HepG2 (cell line): ENCODE measurements around the gene RHBDL1. TPM values are rescaled to one million over a fixed set of nuclear protein-coding genes. Genes with fewer than 3 reads are reported as not detected.
A peak's percentile ranks its signal among the peaks of the same experiment; 100 is the strongest.

ENCODE experiments used
- BRD4 ChIP-seq: sonication (generic); formaldehyde crosslinking; IDR thresholded peaks from 2 replicates; pipeline ENCODE4 v1.4.0; 2020; ENCODE audit warnings: missing genetic modification reagents
- HOXD1 ChIP-seq: sonication (generic); formaldehyde crosslinking; IDR thresholded peaks from 2 replicates; pipeline ENCODE4 v1.5.0; 2020; ENCODE audit warnings: missing genetic modification reagents
- NR2F1 ChIP-seq, 2 experiments: fragments of 450-650 bp in 1 of 2; formaldehyde crosslinking in 1 of 2; IDR thresholded peaks; 2 replicates each; pipeline versions ENCODE4 v1.5.0 to v1.6.1; 2016 to 2020; ENCODE audit warnings: mild to moderate bottlenecking in 1 of 2, missing compliant biosample characterization in 1 of 2, missing genetic modification reagents in 1 of 2, moderate library complexity in 1 of 2
- YY1 ChIP-seq: IDR thresholded peaks from 2 replicates; pipeline ENCODE4 v1.6.1; 2011; ENCODE audit warnings: low read length, low read depth, moderate library complexity, mild to moderate bottlenecking; ENCODE audit not compliant: insufficient read depth, insufficient replicate concordance
- ZNF251 ChIP-seq: sonication (generic); formaldehyde crosslinking; IDR thresholded peaks from 2 replicates; pipeline ENCODE4 v1.9.0; 2021; ENCODE audit warnings: mild to moderate bottlenecking, missing genetic modification reagents
- ZNF33A ChIP-seq: sonication (generic); formaldehyde crosslinking; IDR thresholded peaks from 2 replicates; pipeline ENCODE4 v1.5.1; 2020; ENCODE audit warnings: missing genetic modification reagents, mild to moderate bottlenecking, moderate library complexity, borderline replicate concordance
- ZNF407 ChIP-seq: sonication (generic); formaldehyde crosslinking; IDR thresholded peaks from one replicate; pipeline ENCODE4 v1.5.1; 2020; ENCODE audit warnings: mild to moderate bottlenecking, missing genetic modification reagents; ENCODE audit errors: not compliant biosample characterization
- ZNF547 ChIP-seq: sonication (generic); formaldehyde crosslinking; IDR thresholded peaks from 2 replicates; pipeline ENCODE4 v1.5.1; 2020; ENCODE audit warnings: mild to moderate bottlenecking, missing genetic modification reagents
- ZNF790 ChIP-seq: sonication (generic); formaldehyde crosslinking; IDR thresholded peaks from 2 replicates; pipeline ENCODE4 v1.8.0; 2022; ENCODE audit warnings: missing genetic modification reagents, mild to moderate bottlenecking, borderline replicate concordance
- polyA plus RNA-seq, 8 experiments: library from polyadenylated mRNA; depleted of rRNA in 3 of 8; stranded (reverse) in 7 of 8; unstranded in 1 of 8; fragments of >200 nt; fragmentation: Illumina TruSeq in 4 of 8; extraction: Trizol in 4 of 8; gene quantifications; 2 replicates each; pipeline versions ENCODE4 v1.2.1 to v1.2.3, GENCODE V29; 2011 to 2016; ENCODE audit warnings: low read depth in 4 of 8, missing spikeins in 1 of 8, mixed read lengths in 1 of 8; ENCODE audit not compliant: insufficient read depth in 1 of 8
- total RNA-seq, 5 experiments: library from RNA; depleted of rRNA; stranded (reverse); fragments of >200 nt; fragmentation: Illumina TruSeq; extraction: Trizol; gene quantifications; 2 replicates each; pipeline ENCODE4 v1.2.3, GENCODE V29; 2016; ENCODE audit warnings: low read depth in 1 of 5
- TF ChIP-seq, protein P1 (sequence below): sonication (generic); formaldehyde crosslinking; conservative IDR thresholded peaks from 2 replicates; pipeline ENCODE4 v1.8.1; 2023; ENCODE audit warnings: missing genetic modification reagents
- TF ChIP-seq, protein P2 (sequence below): sonication (generic); formaldehyde crosslinking; IDR thresholded peaks from 2 replicates; pipeline ENCODE4 v1.8.1; 2022; ENCODE audit warnings: low read depth, mild to moderate bottlenecking, missing genetic modification reagents
- TF ChIP-seq, protein P3 (sequence below): sonication (generic); formaldehyde crosslinking; IDR thresholded peaks from 2 replicates; pipeline ENCODE4 v1.8.0; 2022; ENCODE audit warnings: mild to moderate bottlenecking, missing genetic modification reagents, borderline replicate concordance

The RHBDL1 gene
- total and polyA plus RNA-seq, 2 of the 13 experiments (the other 11 are each of a cell fraction or from before 2014, with no cell fraction given): 1.8 to 3.8 TPM

- TF ChIP-seq, protein P1, sequence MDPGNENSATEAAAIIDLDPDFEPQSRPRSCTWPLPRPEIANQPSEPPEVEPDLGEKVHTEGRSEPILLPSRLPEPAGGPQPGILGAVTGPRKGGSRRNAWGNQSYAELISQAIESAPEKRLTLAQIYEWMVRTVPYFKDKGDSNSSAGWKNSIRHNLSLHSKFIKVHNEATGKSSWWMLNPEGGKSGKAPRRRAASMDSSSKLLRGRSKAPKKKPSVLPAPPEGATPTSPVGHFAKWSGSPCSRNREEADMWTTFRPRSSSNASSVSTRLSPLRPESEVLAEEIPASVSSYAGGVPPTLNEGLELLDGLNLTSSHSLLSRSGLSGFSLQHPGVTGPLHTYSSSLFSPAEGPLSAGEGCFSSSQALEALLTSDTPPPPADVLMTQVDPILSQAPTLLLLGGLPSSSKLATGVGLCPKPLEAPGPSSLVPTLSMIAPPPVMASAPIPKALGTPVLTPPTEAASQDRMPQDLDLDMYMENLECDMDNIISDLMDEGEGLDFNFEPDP (CRISPR knock-in tag): 0 out of 2 replicates have a peak, but pooled peaks have one; percentile 70
- TF ChIP-seq ZNF251 (CRISPR knock-in tag) (no peak; the same call in 1 of the 2 replicates), ZNF547 (CRISPR knock-in tag) (0 out of 2 replicates have a peak, but pooled peaks have one; percentile 6), HOXD1 (CRISPR knock-in tag) (peak; percentile 65; the same call in 1 of the 2 replicates), BRD4 (CRISPR knock-in tag) (peak; percentile 74; the same call in 1 of the 2 replicates), ZNF33A (CRISPR knock-in tag) (no peak), ZNF790 (peak; percentile 72; the same call in 1 of the 2 replicates), NR2F1 (CRISPR knock-in tag; IDR thresholded peaks at IDR 0.05) (peak in 1 of 2 experiments; percentile 40; a peak in 1 of 4 replicates), ZNF407 (no peak), YY1 (peak; percentile 90)
- TF ChIP-seq, protein P2, sequence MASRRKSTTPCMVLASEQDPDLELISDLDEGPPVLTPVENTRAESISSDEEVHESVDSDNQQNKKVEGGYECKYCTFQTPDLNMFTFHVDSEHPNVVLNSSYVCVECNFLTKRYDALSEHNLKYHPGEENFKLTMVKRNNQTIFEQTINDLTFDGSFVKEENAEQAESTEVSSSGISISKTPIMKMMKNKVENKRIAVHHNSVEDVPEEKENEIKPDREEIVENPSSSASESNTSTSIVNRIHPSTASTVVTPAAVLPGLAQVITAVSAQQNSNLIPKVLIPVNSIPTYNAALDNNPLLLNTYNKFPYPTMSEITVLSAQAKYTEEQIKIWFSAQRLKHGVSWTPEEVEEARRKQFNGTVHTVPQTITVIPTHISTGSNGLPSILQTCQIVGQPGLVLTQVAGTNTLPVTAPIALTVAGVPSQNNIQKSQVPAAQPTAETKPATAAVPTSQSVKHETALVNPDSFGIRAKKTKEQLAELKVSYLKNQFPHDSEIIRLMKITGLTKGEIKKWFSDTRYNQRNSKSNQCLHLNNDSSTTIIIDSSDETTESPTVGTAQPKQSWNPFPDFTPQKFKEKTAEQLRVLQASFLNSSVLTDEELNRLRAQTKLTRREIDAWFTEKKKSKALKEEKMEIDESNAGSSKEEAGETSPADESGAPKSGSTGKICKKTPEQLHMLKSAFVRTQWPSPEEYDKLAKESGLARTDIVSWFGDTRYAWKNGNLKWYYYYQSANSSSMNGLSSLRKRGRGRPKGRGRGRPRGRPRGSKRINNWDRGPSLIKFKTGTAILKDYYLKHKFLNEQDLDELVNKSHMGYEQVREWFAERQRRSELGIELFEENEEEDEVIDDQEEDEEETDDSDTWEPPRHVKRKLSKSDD (CRISPR knock-in tag): peak; percentile 2; the same call in 1 of the 2 replicates
- TF ChIP-seq, protein P3, sequence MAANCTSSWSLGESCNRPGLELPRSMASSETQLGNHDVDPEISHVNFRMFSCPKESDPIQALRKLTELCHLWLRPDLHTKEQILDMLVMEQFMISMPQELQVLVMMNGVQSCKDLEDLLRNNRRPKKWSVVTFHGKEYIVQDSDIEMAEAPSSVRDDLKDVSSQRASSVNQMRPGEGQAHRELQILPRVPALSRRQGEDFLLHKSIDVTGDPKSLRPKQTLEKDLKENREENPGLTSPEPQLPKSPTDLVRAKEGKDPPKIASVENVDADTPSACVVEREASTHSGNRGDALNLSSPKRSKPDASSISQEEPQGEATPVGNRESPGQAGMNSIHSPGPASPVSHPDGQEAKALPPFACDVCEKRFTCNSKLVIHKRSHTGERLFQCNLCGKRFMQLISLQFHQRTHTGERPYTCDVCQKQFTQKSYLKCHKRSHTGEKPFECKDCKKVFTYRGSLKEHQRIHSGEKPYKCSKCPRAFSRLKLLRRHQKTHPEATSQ (CRISPR knock-in tag): 0 out of 2 replicates have a peak, but pooled peaks have one; percentile 9
Measured at GRCh38 chr16:641326-642188, 33.9 kb upstream of the RHBDL1 start, which contains the start of gene MCRIP2 (continued).
